Measurements from ENCODE around the gene THEMIS2.

The THEMIS2 gene

DNA sequence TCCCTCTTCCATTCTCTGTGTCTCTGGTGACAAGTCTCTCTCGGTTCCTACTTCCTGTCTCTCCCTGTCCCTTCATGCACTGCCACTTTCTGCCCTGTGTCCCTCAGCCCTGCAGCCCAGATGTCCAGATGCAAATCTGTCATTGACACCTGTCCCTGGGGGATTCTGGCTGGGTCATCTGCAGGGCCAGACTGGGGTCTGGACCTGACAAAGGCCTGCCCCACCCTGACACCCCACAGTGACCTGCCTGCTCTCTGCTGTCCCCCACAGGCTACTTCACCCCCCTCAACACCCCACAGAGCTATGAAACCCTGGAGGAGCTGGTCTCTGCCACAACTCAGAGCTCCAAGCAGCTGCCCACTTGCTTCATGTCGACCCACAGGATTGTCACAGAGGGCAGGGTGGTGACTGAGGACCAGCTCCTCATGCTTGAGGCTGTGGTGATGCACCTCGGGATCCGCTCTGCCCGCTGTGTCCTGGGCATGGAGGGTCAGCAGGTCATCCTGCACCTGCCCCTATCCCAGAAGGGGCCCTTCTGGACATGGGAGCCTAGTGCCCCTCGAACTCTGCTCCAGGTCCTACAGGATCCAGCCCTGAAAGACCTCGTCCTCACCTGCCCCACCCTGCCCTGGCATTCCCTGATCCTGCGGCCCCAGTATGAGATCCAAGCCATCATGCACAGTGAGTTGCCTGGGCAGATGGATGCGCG, 7.2 kb downstream of the THEMIS2 start:
- no peaks in the 10 kb centered on the region for H3K27me3 ChIP-seq (replicated peaks; ENCODE audit: control insufficient read depth, insufficient read depth, low read length)
- H3K36me3 ChIP-seq (ENCODE audit: control insufficient read depth, insufficient read depth, low read length) = peaks cover 41% of the 10 kb centered on the region
- no peak for DNase-seq (ENCODE audit: extremely low read depth, insufficient read length)
- TF ChIP-seq, protein P1, sequence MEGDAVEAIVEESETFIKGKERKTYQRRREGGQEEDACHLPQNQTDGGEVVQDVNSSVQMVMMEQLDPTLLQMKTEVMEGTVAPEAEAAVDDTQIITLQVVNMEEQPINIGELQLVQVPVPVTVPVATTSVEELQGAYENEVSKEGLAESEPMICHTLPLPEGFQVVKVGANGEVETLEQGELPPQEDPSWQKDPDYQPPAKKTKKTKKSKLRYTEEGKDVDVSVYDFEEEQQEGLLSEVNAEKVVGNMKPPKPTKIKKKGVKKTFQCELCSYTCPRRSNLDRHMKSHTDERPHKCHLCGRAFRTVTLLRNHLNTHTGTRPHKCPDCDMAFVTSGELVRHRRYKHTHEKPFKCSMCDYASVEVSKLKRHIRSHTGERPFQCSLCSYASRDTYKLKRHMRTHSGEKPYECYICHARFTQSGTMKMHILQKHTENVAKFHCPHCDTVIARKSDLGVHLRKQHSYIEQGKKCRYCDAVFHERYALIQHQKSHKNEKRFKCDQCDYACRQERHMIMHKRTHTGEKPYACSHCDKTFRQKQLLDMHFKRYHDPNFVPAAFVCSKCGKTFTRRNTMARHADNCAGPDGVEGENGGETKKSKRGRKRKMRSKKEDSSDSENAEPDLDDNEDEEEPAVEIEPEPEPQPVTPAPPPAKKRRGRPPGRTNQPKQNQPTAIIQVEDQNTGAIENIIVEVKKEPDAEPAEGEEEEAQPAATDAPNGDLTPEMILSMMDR (IDR thresholded peaks at IDR 0.05; ENCODE audit: insufficient read depth, low read length, poor library complexity, severe bottlenecking) = no peak
- no peak overlapping the region for H3K4me3 ChIP-seq (replicated peaks; ENCODE audit: low read depth, low read length)

DNA sequence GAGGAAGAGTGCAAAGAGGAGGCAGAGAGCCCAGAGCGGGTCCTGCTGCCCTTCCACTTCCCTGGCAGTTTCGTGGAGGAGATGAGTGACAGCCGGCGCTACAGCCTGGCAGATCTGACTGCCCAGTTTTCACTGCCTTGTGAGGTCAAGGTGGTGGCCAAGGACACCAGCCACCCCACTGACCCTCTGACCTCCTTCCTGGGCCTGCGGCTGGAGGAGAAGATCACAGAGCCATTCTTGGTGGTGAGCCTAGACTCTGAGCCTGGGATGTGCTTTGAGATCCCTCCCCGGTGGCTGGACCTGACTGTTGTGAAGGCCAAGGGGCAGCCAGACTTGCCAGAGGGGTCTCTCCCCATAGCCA, 10.2 kb downstream of the THEMIS2 start:
- TF ChIP-seq, protein P1 (IDR thresholded peaks at IDR 0.05; ENCODE audit: insufficient read depth, low read length, poor library complexity, severe bottlenecking) = no peak
- peak overlapping the region; percentile 25 for H3K4me3 ChIP-seq (replicated peaks; ENCODE audit: low read depth, low read length)

GRCh38 chr1:27883536-27883935, 11.2 kb downstream of the THEMIS2 start:
- DNase-seq (ENCODE audit: extremely low read depth, insufficient read length) = no peak
- H3K4me3 ChIP-seq (replicated peaks; ENCODE audit: low read depth, low read length) = peak overlapping the region; percentile 28
- TF ChIP-seq, protein P1 (IDR thresholded peaks at IDR 0.05; ENCODE audit: insufficient read depth, low read length, poor library complexity, severe bottlenecking) = no peak

More for the DNA sequence above, 10.2 kb downstream of the THEMIS2 start:
- H3K36me3 ChIP-seq (ENCODE audit: control insufficient read depth, insufficient read depth, low read length) = peaks cover 45% of the 10 kb centered on the region
- DNase-seq (ENCODE audit: extremely low read depth, insufficient read length) = no peak
- H3K27me3 ChIP-seq (replicated peaks; ENCODE audit: control insufficient read depth, insufficient read depth, low read length) = no peaks in the 10 kb centered on the region

GRCh38 chr1:27884006-27884954, 11.9 kb downstream of the THEMIS2 start:
- Histone ChIP-seq H3K36me3 (ENCODE audit: control insufficient read depth, insufficient read depth, low read length) (peaks cover 42% of the 10 kb centered on the region), H3K27me3 (replicated peaks; ENCODE audit: control insufficient read depth, insufficient read depth, low read length) (no peaks in the 10 kb centered on the region), H3K4me3 (replicated peaks; ENCODE audit: low read depth, low read length) (no peak overlapping the region)
- peak; percentile 71 for DNase-seq (ENCODE audit: extremely low read depth, insufficient read length)
- TF ChIP-seq, protein P1 (IDR thresholded peaks at IDR 0.05; ENCODE audit: insufficient read depth, low read length, poor library complexity, severe bottlenecking) = no peak

More at GRCh38 chr1:27883536-27883935, 11.2 kb downstream of the THEMIS2 start:
- Histone ChIP-seq H3K36me3 (ENCODE audit: control insufficient read depth, insufficient read depth, low read length) (peaks cover 44% of the 10 kb centered on the region), H3K27me3 (replicated peaks; ENCODE audit: control insufficient read depth, insufficient read depth, low read length) (no peaks in the 10 kb centered on the region)

DNA sequence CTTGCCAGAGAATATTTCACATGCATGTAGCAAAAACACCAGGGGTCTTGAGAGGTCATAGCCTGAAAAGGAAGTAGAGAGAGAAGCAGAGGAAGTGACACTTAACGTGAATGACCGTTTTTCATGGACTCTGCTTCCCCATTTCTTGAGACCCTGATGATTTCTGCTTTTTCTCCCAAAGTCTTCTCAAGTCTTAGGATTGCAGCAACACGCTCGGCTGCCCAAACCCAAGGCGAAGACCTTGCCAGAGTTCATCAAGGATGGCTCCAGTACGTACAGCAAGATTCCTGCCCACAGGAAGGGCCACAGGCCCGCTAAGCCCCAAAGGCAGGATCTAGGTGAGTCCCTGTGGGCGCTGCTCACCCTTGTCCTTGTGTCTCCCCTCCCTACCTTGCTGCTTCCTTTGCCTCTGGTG, 12.8 kb downstream of the THEMIS2 start:
- DNase-seq (ENCODE audit: extremely low read depth, insufficient read length) = no peak
- Histone ChIP-seq H3K36me3 (ENCODE audit: control insufficient read depth, insufficient read depth, low read length) (peaks cover 35% of the 10 kb centered on the region), H3K27me3 (replicated peaks; ENCODE audit: control insufficient read depth, insufficient read depth, low read length) (no peaks in the 10 kb centered on the region), H3K4me3 (replicated peaks; ENCODE audit: low read depth, low read length) (no peak overlapping the region)
- TF ChIP-seq, protein P1 (IDR thresholded peaks at IDR 0.05; ENCODE audit: insufficient read depth, low read length, poor library complexity, severe bottlenecking) = no peak

All from GM06990 (cell line).